HG03460 (cell line): Measurements from ENCODE around the gene NIPBL.
"Not testable (repeated sequence)": the region's sequence is repeated elsewhere in the genome, so short reads cannot be mapped to it uniquely, and the experiment has no call there.

Source experiments
- ATAC-seq: cut with Tn5 transposase; IDR thresholded peaks from one replicate; pipeline ENCODE4 v1.9.1; 2021; ENCODE audit not compliant: unreplicated experiment

Gene NIPBL, protein sequence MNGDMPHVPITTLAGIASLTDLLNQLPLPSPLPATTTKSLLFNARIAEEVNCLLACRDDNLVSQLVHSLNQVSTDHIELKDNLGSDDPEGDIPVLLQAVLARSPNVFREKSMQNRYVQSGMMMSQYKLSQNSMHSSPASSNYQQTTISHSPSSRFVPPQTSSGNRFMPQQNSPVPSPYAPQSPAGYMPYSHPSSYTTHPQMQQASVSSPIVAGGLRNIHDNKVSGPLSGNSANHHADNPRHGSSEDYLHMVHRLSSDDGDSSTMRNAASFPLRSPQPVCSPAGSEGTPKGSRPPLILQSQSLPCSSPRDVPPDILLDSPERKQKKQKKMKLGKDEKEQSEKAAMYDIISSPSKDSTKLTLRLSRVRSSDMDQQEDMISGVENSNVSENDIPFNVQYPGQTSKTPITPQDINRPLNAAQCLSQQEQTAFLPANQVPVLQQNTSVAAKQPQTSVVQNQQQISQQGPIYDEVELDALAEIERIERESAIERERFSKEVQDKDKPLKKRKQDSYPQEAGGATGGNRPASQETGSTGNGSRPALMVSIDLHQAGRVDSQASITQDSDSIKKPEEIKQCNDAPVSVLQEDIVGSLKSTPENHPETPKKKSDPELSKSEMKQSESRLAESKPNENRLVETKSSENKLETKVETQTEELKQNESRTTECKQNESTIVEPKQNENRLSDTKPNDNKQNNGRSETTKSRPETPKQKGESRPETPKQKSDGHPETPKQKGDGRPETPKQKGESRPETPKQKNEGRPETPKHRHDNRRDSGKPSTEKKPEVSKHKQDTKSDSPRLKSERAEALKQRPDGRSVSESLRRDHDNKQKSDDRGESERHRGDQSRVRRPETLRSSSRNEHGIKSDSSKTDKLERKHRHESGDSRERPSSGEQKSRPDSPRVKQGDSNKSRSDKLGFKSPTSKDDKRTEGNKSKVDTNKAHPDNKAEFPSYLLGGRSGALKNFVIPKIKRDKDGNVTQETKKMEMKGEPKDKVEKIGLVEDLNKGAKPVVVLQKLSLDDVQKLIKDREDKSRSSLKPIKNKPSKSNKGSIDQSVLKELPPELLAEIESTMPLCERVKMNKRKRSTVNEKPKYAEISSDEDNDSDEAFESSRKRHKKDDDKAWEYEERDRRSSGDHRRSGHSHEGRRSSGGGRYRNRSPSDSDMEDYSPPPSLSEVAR (N-terminal part only)

GRCh38 chr5:36876299-36876964 lies at the start of gene NIPBL:
Gene NIPBL (plus strand): TSS chr5:36876769. CDS start chr5:36953697, 76,928 bp downstream.
- ATAC-seq, result peak; percentile 69

- ATAC-seq, result no peak
These were observed 44.3 kb upstream of the NIPBL start for GRCh38 chr5:36832274-36832673.

- ATAC-seq, result no peak
These were observed 39.7 kb upstream of the NIPBL start for GRCh38 chr5:36836831-36837230.

DNA sequence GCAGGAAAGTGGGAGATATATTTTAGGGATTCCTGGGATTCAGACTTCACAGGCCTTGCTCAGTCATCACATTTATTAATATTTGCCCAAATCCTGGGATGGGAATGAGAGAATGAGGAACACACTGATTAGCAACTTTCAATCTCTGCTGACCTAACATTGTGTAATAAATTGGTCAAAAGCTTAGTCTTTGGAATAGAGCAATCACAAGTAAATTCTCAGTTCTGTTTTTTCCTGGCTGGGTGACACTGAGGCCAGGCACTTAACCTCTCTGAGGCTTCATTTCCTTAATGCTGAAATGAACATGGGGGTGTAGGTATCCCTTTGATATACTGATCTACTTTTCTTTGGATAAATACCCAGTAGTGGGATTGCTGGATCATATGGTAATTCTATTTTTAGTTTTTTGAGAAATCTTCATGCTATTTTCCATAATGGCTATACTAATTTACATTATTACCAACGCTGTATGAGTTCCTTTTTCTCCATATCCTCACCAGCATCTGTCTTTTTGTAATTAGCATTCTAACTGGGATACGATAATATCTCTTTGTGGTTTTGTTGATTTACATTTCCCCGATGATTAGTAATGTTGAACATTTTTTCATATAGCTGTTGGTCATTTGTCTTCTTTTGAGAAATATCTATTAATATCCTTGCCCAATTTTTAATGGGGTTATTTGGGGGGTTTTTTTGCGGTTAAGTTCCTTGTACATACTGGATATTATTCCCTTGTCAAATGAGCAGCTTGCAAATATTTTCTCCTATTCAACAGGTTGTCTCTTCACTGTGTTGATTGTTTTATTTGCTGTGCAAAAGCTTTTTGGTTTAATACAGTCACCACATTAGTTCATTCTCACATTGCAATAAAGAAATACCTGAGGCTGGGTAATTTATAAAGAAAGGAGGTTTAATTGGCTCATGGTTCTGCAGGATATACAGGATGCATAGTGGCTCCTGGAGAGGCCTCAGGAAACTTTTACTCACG lies 36.8 kb upstream of the NIPBL start:
- ATAC-seq, result no peak

DNA sequence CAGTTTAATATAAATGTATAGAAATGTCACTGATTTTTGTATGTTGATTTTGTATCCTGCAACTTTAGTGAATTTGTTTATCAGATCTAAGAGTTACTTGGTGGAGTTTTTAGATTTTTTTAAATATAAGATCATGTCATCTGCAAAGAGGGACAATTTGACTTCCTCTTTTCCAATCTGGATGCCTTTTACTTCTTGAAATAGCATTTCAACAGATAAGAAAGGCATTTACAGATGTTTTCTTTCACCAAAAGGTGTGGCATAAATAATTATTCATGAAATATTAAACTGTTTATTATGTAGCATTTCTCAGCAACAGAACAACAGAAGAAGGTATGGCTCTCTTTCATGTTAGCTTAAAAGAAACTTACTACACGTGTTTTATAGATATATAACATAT lies 34.9 kb upstream of the NIPBL start:
- no peak for ATAC-seq

DNA sequence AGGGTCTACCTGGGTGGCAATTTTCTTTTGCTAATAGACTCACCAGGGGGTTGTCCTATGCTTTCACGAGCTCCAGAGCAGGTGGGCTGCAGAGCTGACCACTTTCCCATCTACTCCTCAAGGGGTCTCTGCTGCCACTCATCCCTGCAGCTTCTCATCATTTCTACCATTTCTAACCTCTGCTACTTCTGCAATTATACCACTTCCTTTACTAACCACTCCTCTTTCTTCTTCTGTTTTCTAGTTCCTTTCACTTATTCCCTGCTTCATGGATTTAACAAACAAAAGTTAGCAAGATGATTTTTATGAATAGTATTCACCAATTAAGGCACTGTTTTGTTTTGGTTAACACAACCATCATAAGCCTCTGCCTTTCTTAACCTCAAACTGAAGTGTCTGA lies 34.5 kb upstream of the NIPBL start:
- no peak for ATAC-seq

DNA sequence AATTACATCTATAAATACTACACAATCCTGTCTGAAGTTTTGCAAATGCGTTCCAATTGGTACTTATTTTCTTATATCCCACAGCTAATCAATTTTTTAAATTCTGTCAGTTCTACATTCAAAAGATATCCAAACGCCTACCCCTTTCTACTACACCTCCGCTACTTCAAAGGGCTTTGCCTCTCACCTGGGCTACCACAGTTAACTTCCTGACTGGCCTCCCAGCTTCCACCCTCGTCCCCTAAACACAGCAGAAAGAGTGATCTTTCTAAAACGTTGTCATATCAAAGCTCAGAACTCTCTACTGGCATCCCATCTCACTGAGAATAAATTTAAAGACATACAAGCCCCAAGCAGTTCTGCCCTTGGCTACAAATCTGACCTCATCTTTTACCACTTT lies 32.3 kb upstream of the NIPBL start:
- no peak for ATAC-seq

DNA sequence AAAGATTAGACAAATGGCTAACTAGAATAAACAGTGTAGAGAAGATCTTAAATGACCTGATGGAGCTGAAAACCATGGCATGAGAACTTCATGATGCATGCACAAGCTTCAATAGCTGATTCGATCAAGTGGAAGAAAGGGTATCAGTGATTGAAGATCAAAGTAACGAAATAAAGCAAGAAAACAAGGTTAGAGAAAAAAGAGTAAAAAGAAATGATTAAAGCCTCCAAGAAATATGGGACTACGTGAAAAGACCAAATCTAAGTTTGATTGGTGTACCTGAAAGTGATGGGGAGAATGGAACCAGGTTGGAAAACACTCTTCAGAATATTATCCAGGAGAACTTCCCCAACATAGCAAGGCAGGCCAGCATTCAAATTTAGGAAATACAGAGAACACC lies 28.0 kb upstream of the NIPBL start:
- ATAC-seq, result not testable (repeated sequence)

DNA sequence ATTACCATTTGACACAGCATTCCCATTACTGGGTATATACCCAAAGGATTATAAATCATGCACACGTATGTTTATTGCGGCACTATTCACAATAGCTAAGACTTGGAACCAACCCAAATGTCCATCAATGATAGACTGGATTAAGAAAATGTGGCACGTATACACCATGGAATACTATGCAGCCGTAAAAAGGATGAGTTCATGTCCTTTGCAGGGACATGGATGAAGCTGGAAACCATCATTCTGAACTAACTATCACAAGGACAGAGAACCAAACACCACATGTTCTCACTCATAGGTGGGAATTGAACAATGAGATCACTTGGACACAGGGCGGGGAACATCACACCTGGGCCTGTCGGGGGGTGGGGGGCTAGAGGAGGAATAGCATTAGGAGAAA lies 23.7 kb upstream of the NIPBL start:
- ATAC-seq, result not testable (repeated sequence)

DNA sequence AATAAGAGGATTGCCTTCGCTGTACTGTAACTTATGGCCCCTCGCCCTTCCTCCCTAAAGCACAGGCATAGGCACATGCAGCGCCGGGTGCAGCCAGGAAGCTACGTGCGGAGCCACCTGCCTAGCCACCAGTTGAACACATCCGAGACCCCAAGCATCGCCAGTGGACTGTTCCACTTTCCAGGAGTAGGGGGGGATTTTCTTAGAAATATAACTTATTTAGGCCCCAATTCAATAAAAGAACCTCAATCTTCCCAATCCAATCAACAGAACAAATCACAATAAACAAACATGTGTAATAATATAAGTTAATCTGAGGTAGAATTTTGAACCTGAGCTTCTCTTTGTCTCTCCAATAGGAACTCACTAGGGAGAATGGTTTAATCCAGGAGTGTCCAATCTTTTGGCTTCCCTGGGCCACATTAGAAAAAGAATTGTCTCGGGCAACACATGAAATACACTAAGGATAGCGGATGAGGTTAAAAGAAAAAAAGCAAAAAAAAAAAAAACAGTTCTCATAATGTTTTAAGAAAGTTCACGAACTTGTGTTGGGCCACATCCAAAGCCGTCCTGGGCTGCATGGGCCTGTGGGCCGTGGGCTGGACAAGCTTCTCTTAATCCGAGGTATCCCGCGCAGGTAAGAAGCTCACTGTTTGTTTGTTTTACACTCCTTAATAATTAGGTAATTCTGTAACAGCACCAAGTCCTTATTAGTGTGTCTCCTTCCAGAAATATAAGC lies 22.0 kb upstream of the NIPBL start:
- ATAC-seq, result no peak

GRCh38 chr5:36855141-36855495 lies 21.5 kb upstream of the NIPBL start:
- no peak for ATAC-seq

GRCh38 chr5:36861871-36862270 lies 14.7 kb upstream of the NIPBL start:
- ATAC-seq, result no peak

DNA sequence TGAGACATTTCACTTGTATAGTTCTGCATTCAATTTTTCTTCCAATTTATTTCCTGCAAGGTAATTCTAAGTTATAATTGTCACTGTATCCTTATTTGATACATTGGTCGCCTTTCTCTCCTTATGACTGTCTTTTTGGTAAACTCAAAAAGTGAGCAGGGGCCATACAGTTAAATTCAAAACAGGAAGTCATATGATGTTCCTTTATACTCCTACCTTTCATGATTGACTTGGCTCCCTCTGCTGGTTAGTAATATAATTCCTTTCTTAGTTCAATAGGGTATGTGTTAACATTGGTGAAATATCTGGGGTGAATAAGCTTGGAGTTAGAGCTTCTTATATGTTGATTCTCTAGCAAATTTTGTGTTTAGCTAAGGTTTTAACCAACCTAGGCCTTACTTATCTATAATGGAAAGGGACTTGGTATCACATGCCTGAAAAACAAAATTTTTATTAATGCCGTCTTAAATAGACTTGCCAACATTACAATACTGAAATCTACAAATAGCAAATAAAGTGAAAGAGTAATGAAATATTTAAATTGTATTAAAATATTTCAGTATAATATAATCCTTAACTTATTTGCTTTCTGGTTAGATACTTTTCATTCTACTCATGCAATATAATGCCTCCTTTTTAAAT lies 6.0 kb upstream of the NIPBL start:
- peak; percentile 75 for ATAC-seq

DNA sequence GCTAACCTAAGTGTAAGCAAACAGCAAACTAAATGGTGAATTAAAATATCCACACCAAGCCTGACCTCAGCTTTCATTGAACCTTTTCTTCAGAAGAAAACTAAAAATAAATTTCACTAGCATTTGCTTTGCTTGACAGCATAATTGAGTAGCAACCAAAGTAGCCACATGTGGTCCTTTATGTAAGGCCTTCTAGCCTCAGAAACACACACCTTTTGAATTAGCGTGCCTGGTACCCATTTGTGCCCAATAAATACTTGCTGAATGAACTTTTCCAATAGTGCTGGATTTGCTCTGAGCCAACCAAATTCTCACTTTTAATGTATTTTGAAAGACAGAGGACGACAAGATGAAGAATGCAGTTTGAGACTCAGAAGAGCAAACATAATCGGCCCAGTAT lies 2.1 kb upstream of the NIPBL start:
- no peak for ATAC-seq

GRCh38 chr5:36875051-36875789 lies 1.3 kb upstream of the NIPBL start:
- peak; percentile 17 for ATAC-seq

DNA sequence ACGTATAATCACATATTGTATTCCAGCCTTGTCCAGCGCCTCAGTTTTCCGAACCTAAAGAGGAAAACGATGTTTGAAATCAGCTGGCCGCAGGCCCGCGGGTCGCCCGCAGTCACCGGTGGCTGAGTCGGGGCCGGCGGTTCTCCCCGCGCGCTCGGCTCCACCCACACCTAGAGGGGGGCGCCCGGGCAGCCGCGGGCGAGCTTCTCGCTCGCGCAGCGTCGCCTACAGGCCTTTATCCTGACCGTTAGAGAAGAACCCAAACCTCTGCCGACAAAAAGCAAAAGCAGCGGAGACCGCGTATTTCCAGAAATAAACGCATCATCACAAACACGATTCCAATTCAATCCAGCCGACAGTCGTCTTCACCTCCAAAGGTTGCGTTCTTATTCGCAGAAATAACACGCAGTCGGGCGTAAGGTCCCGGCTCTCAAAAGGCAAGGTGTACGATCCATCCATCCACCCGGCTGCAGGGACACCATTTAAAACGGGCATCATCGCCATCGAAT lies 725 bp upstream of the NIPBL start:
- peak; percentile 59 for ATAC-seq

- peak; percentile 12 for ATAC-seq
These were observed 547 bp downstream of the NIPBL start for GRCh38 chr5:36876965-36877666.
